HepG2 (cell line): ENCODE measurements around the gene GDPGP1. TPM values are rescaled to one million over a fixed set of nuclear protein-coding genes. Genes with fewer than 3 reads are reported as not detected.

Experiments used
- ATAC-seq: fragments of 200-7000 bp; cut with Tn5 transposase; 3 replicates; pipeline ENCODE4 v1.9.1; 2020; ENCODE audit warnings: mild to moderate bottlenecking, moderate library complexity
- BruUV-seq: library from RNA; stranded (reverse); fragments of 400-500 nt; replicated peaks from 2 replicates; lab custom pipeline; 2021; lab: Mats Ljungman, UMichigan
- CTCF ChIA-PET: fragments of 300-600 bp; formaldehyde crosslinking; extraction: SDS; loops from one replicate; lab custom pipeline; 2021; ENCODE audit warnings: low total read pairs, inconsistent platforms, low intra/inter-chr PET ratio; lab: Yijun Ruan, JAX
- POLR2A ChIA-PET: fragments of 350-600 bp; sonication (Branson Sonifier 250); formaldehyde crosslinking; loops from one replicate; lab custom pipeline; 2020; ENCODE audit warnings: antibody characterized with exemption, inconsistent platforms; lab: Yijun Ruan, JAX
- DNase-seq: peaks from one replicate; pipeline ENCODE4 v3.0.0-alpha.2; 2015; ENCODE audit warnings: low spot score
- FAIRE-seq: peaks from 3 replicates; lab custom pipeline; 2011; peaks lifted over from hg19 to GRCh38; lab: Jason Lieb, UNC
- H2AFZ ChIP-seq: one replicate; pipeline ENCODE4 v1.6.1; 2011; ENCODE audit warnings: low read length, inconsistent platforms
- H3K27ac ChIP-seq: fragments of 300-600 bp; 3 replicates; pipeline ENCODE4 v1.8.0; 2011; ENCODE audit warnings: mixed run types, mild to moderate bottlenecking, mixed read lengths, low read length, inconsistent platforms; ENCODE audit not compliant: insufficient read depth; ENCODE audit errors: extremely low read length
- H3K27me3 ChIP-seq, 2 experiments: fragments of 200-600 bp in 1 of 2; 2 replicates in 1 of 2; 3 replicates in 1 of 2; pipeline versions ENCODE4 v1.6.0 to v1.8.0; 2011; ENCODE audit warnings: low read length in 2 of 2, mild to moderate bottlenecking in 2 of 2, moderate library complexity in 2 of 2, inconsistent platforms in 1 of 2; ENCODE audit not compliant: insufficient read depth in 2 of 2, control insufficient read depth in 1 of 2
- H3K36me3 ChIP-seq, 2 experiments: fragments of 200-600 bp in 1 of 2; replicated peaks in 1 of 2; 2 replicates in 1 of 2; 3 replicates in 1 of 2; pipeline versions ENCODE4 v1.5.1 to v1.8.0; 2011; ENCODE audit warnings: low read length in 2 of 2, inconsistent platforms in 1 of 2; ENCODE audit not compliant: insufficient read depth in 2 of 2, control insufficient read depth in 1 of 2
- H3K4me1 ChIP-seq: 2 replicates; pipeline ENCODE4 v1.5.1; 2012; ENCODE audit warnings: low read length, inconsistent platforms; ENCODE audit not compliant: insufficient read depth
- H3K4me2 ChIP-seq: 2 replicates; pipeline ENCODE4 v1.6.0; 2011; ENCODE audit warnings: low read depth, low read length, inconsistent platforms
- H3K4me3 ChIP-seq, 3 experiments: fragments of 200-600 bp in 1 of 3; sonication (generic), shearing (Covaris generic) in 1 of 3; replicated peaks in 1 of 3; 2 replicates each; pipeline ENCODE4 v1.5.1; 2011 to 2016; ENCODE audit warnings: low read length in 3 of 3, inconsistent platforms in 2 of 3, low read depth in 2 of 3, mild to moderate bottlenecking in 2 of 3, control low read depth in 1 of 3, mixed read lengths in 1 of 3; ENCODE audit not compliant: insufficient read depth in 1 of 3
- H3K79me2 ChIP-seq: one replicate; pipeline ENCODE4 v1.6.1; 2011; ENCODE audit warnings: low read length, inconsistent platforms; ENCODE audit not compliant: insufficient read depth
- H3K9ac ChIP-seq: 2 replicates; pipeline ENCODE4 v1.6.0; 2011; ENCODE audit warnings: mild to moderate bottlenecking, low read depth, low read length, inconsistent platforms; ENCODE audit not compliant: insufficient read depth
- H3K9me3 ChIP-seq: 2 replicates; pipeline ENCODE4 v1.5.1; 2012; ENCODE audit warnings: mild to moderate bottlenecking, low read length
- H4K20me1 ChIP-seq: 2 replicates; pipeline ENCODE4 v1.6.0; 2011; ENCODE audit warnings: inconsistent platforms, mild to moderate bottlenecking, low read length, moderate library complexity; ENCODE audit not compliant: insufficient read depth
- FOSL1 ChIP-seq: sonication (generic); formaldehyde crosslinking; IDR thresholded peaks from 2 replicates; pipeline ENCODE4 v1.9.0; 2021; ENCODE audit warnings: missing genetic modification reagents, borderline replicate concordance
- KDM1A ChIP-seq: IDR thresholded peaks from 2 replicates; pipeline ENCODE4 v1.6.1; 2016; ENCODE audit warnings: missing compliant biosample characterization
- NR2F6 ChIP-seq, 2 experiments: IDR thresholded peaks; 2 replicates each; pipeline ENCODE4 v1.6.1; 2016; ENCODE audit warnings: antibody characterized with exemption in 1 of 2, mild to moderate bottlenecking in 1 of 2
- ZFP36L1 ChIP-seq: sonication (generic); formaldehyde crosslinking; IDR thresholded peaks from 2 replicates; pipeline ENCODE4 v1.8.0; 2022; ENCODE audit warnings: mild to moderate bottlenecking, missing genetic modification reagents, moderate library complexity
- ZNF350 ChIP-seq: sonication (generic); formaldehyde crosslinking; IDR thresholded peaks from 2 replicates; pipeline ENCODE4 v1.4.0; 2020; ENCODE audit warnings: mild to moderate bottlenecking, low read depth, missing genetic modification reagents, borderline replicate concordance
- WGBS: methylation state at CpG from one replicate; pipeline ENCODE4 v1.1.6; 2017; ENCODE audit warnings: low lambda C conversion rate; 5-methylcytosine and 5-hydroxymethylcytosine counted together
- in situ Hi-C: cut with HindIII; loops from 2 replicates; pipeline ENCODE4 v1.10.0; 2017; ENCODE audit warnings: low pct_unique_long_range_greater_than_20kb; ENCODE audit not compliant: extremely low pct_ligation_motif_present
- intact Hi-C: fragments of 100-400 bp; cut with micrococcal nuclease; formaldehyde crosslinking; loops from one replicate; pipeline ENCODE4 v1.10.0; 2022; ENCODE audit not compliant: unreplicated experiment
- polyA plus RNA-seq, 8 experiments: library from polyadenylated mRNA; depleted of rRNA in 3 of 8; stranded (reverse) in 7 of 8; unstranded in 1 of 8; fragments of >200 nt; fragmentation: Illumina TruSeq in 4 of 8; extraction: Trizol in 4 of 8; gene quantifications; 2 replicates each; pipeline versions ENCODE4 v1.2.1 to v1.2.3, GENCODE V29; 2011 to 2016; ENCODE audit warnings: low read depth in 4 of 8, missing spikeins in 1 of 8, mixed read lengths in 1 of 8; ENCODE audit not compliant: insufficient read depth in 1 of 8
- total RNA-seq, 5 experiments: library from RNA; depleted of rRNA; stranded (reverse); fragments of >200 nt; fragmentation: Illumina TruSeq; extraction: Trizol; gene quantifications; 2 replicates each; pipeline ENCODE4 v1.2.3, GENCODE V29; 2016; ENCODE audit warnings: low read depth in 1 of 5
- TF ChIP-seq, protein P1 (sequence below), 2 experiments: sonication (generic) in 1 of 2; formaldehyde crosslinking in 1 of 2; IDR thresholded peaks; 2 replicates each; pipeline versions ENCODE4 v1.5.1 to v1.6.1; 2011 to 2020; ENCODE audit warnings: borderline replicate concordance in 1 of 2, low read depth in 1 of 2, low read length in 1 of 2, mild to moderate bottlenecking in 1 of 2, missing genetic modification reagents in 1 of 2, moderate library complexity in 1 of 2
- TF ChIP-seq, protein P2 (sequence below): sonication (generic); formaldehyde crosslinking; IDR thresholded peaks from 2 replicates; pipeline ENCODE4 v1.4.0; 2020; ENCODE audit warnings: missing genetic modification reagents, borderline replicate concordance

The GDPGP1 gene
- total and polyA plus RNA-seq, 2 of the 13 experiments (the other 11 are each of a cell fraction or from before 2014, with no cell fraction given), result 1.5 to 4.3 TPM

DNA sequence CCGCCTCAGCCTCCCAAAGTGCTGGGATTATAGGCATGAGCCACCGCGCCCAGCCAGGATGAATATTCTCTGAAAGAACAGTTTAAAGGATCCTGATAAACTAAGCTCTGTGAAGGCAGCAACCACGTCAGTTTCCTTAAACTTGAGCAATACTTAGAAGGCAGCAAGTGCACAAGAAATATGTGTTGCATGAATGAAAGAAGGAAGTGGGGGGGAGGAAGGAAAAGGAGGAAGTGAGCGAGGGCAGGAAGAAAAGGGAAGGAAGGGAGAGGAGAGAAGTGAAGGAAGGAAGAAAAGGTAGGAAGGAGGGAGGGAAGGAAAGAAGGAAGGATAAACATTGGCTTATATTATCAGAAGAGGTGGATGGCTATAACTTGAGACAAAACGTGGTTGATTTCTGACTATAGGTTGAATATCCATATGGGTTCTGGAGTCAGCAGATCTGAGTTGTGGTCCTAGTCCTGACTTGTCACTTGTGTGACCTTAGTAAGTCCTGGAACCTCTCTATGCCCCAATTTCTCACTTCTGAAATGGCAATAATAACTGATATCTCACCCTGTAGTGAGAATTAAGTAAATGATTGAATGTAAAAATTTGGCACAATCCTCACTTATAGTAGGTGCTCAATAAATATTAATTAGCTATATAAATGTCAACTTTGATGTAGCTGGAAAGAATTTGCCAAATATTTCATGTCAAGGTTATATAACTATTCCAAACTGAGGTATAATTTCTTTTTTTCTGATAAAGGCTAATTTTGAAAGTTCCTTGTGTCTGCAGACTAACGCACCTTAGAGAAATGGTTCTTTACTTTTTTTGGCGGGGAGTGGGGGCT, 44.9 kb upstream of the GDPGP1 start:
- Histone ChIP-seq H3K27ac (no peak overlapping the region), H3K4me1 (peaks cover 60% of the 10 kb centered on the region), H4K20me1 (no peaks in the 10 kb centered on the region), H3K4me3 (no peak overlapping the region), H3K9ac (no peak overlapping the region), H2AFZ (no peak overlapping the region), H3K9me3 (no peaks in the 10 kb centered on the region), H3K4me2 (no peak overlapping the region), H3K27me3 (no peaks in the 10 kb centered on the region), H3K79me2 (no peaks in the 10 kb centered on the region), H3K36me3 (no peaks in the 10 kb centered on the region)
- intact Hi-C loops, result no loop called here
- in situ Hi-C loops, result no loop called here
- FAIRE-seq (no peak), ATAC-seq (no peak), DNase-seq (no peak)
- CTCF ChIA-PET, result no interaction called here
- TF ChIP-seq ZFP36L1 (CRISPR knock-in tag) (no peak), ZNF350 (CRISPR knock-in tag) (no peak), FOSL1 (no peak), KDM1A (CRISPR knock-in tag) (no peak), NR2F6 (IDR thresholded peaks at IDR 0.05) (no peak), NR2F6 (CRISPR knock-in tag; IDR thresholded peaks at IDR 0.05) (no peak)
- TF ChIP-seq, protein P1, sequence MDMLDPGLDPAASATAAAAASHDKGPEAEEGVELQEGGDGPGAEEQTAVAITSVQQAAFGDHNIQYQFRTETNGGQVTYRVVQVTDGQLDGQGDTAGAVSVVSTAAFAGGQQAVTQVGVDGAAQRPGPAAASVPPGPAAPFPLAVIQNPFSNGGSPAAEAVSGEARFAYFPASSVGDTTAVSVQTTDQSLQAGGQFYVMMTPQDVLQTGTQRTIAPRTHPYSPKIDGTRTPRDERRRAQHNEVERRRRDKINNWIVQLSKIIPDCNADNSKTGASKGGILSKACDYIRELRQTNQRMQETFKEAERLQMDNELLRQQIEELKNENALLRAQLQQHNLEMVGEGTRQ (IDR thresholded peaks at IDR 0.05; ENCODE audit: low read depth, low read length), result no peak
- TF ChIP-seq, protein P1 (CRISPR knock-in tag; IDR thresholded peaks at IDR 0.05; ENCODE audit: borderline replicate concordance), result no peak
- TF ChIP-seq, protein P2, sequence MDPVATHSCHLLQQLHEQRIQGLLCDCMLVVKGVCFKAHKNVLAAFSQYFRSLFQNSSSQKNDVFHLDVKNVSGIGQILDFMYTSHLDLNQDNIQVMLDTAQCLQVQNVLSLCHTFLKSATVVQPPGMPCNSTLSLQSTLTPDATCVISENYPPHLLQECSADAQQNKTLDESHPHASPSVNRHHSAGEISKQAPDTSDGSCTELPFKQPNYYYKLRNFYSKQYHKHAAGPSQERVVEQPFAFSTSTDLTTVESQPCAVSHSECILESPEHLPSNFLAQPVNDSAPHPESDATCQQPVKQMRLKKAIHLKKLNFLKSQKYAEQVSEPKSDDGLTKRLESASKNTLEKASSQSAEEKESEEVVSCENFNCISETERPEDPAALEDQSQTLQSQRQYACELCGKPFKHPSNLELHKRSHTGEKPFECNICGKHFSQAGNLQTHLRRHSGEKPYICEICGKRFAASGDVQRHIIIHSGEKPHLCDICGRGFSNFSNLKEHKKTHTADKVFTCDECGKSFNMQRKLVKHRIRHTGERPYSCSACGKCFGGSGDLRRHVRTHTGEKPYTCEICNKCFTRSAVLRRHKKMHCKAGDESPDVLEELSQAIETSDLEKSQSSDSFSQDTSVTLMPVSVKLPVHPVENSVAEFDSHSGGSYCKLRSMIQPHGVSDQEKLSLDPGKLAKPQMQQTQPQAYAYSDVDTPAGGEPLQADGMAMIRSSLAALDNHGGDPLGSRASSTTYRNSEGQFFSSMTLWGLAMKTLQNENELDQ (CRISPR knock-in tag), result no peak
- 95% methylated on average over 8 of the region's 8 CpGs for WGBS
- POLR2A ChIA-PET, result no interaction called here
- no TSS peak for BruUV-seq
